Pancreas (tissue), 10 donors: ENCODE data around the gene KCNMA1. TPM values are rescaled to one million over a fixed set of nuclear protein-coding genes. Genes with fewer than 3 reads are reported as not detected.

ENCODE experiments used
- ATAC-seq, 4 donors: fragments of 200-7000 bp; cut with Tn5 transposase; one replicate each; pipeline versions ENCODE4 v1.8.0 to v1.9.1; 2020; ENCODE audit warnings: mild to moderate bottlenecking in 4 of 4, moderate library complexity in 4 of 4
- DNase-seq, 6 donors: peaks; one replicate each; pipeline ENCODE4 v3.0.0-alpha.2; 2020
- FAIRE-seq: peaks from 2 replicates; lab custom pipeline; 2012; peaks lifted over from hg19 to GRCh38; lab: Jason Lieb, UNC
- H3K27ac ChIP-seq, 4 donors: fragments of 200-600 bp; sonication (generic); 1 replicate in 3 of 4; 2 replicates in 1 of 4; pipeline versions ENCODE4 v1.5.0 to v1.8.0; 2020
- H3K27me3 ChIP-seq, 4 donors: fragments of 200-600 bp; one replicate each; pipeline ENCODE4 v1.8.0; 2021
- H3K36me3 ChIP-seq, 3 donors: fragments of 200-600 bp; sonication (generic) in 1 of 3; one replicate each; pipeline versions ENCODE4 v1.5.0 to v1.8.0; 2020 to 2021
- H3K4me1 ChIP-seq, 3 donors: fragments of 200-600 bp; one replicate each; pipeline ENCODE4 v1.8.0; 2021
- H3K4me3 ChIP-seq, 4 donors: fragments of 200-600 bp; sonication (generic) in 2 of 4; one replicate each; pipeline versions ENCODE4 v1.5.0 to v1.8.0; 2020 to 2021
- H3K9me3 ChIP-seq, 4 donors: fragments of 200-600 bp; one replicate each; pipeline ENCODE4 v1.8.0; 2021
- WGBS, 2 donors: extraction: QIAGEN DNeasy Blood & Tissue Kit; methylation state at CpG; one replicate each; pipeline ENCODE4 v1.1.7; 2013; 5-methylcytosine and 5-hydroxymethylcytosine counted together
- intact Hi-C, 3 donors: fragments of 100-400 bp; cut with DNase I; formaldehyde crosslinking; loops; one replicate each; pipeline versions ENCODE4 v1.11.1 to v1.14.2; 2022
- polyA plus RNA-seq, 2 donors: library from polyadenylated mRNA; stranded (reverse); fragments of 200-250 nt; gene quantifications; one replicate each; pipeline ENCODE4 v1.2.3, GENCODE V29; 2013
- total RNA-seq, 6 donors: library from RNA; stranded (reverse); fragmentation: NEBNext Ultra II Directional in 4 of 6; extraction: Animal tissue kit (Norgen Biotek cat#: 25700) in 4 of 6; gene quantifications; one replicate each; pipeline versions ENCODE4 v1.2.1 to v1.2.4, GENCODE V29; 2021 to 2023
- TF ChIP-seq, protein P1 (sequence below), 4 donors: fragments of 200-600 bp; sonication (generic) in 3 of 4; IDR thresholded peaks; one replicate each; pipeline versions ENCODE4 v1.5.0 to v1.8.0; 2021; ENCODE audit warnings: antibody characterized with exemption in 4 of 4
- donor health status: healthy with polysubstance abuse.
- donor health status: DM: no; HTN: no; CAD: no; lungs with moderate emphysema.
- donor health status: DM: no; HTN: no; CAD: no.
- donor health status: control.
- donor health status: control.
- donor health status: Bipolar disorder and iron deficiency.
- donor health status: DM: yes; HTN: yes; CAD: no.
- donor health status: DM: no; HTN: no; CAD: no.
- donor health status: DM: no; HTN: no; CAD: no.
- donor health status: DM: yes; HTN: yes; CAD: no.

The KCNMA1 gene
- total and polyA plus RNA-seq, 8 donors, result 3.5 to 19.4 (median 9.3) TPM

- intact Hi-C loops, result loop anchor here (5.0 to 10.0 kb wide), 3 partner anchors 392 to 472 kb away; no protein-coding TSS in a partner anchor
- Histone ChIP-seq H3K9me3 (no peaks in the 10 kb centered on the region), H3K27me3 (no peaks in the 10 kb centered on the region), H3K4me3 (no peak overlapping the region), H3K4me1 (no peaks in the 10 kb centered on the region), H3K27ac (no peak overlapping the region), H3K36me3 (no peaks in the 10 kb centered on the region)
- 58 to 59% methylated on average over 6 of the region's 6 CpGs for WGBS, 2 donors
- DNase-seq (no peak), ATAC-seq (peak in 2 of 4 donors; percentile 52 to 63), FAIRE-seq (no peak)
- TF ChIP-seq, protein P1, sequence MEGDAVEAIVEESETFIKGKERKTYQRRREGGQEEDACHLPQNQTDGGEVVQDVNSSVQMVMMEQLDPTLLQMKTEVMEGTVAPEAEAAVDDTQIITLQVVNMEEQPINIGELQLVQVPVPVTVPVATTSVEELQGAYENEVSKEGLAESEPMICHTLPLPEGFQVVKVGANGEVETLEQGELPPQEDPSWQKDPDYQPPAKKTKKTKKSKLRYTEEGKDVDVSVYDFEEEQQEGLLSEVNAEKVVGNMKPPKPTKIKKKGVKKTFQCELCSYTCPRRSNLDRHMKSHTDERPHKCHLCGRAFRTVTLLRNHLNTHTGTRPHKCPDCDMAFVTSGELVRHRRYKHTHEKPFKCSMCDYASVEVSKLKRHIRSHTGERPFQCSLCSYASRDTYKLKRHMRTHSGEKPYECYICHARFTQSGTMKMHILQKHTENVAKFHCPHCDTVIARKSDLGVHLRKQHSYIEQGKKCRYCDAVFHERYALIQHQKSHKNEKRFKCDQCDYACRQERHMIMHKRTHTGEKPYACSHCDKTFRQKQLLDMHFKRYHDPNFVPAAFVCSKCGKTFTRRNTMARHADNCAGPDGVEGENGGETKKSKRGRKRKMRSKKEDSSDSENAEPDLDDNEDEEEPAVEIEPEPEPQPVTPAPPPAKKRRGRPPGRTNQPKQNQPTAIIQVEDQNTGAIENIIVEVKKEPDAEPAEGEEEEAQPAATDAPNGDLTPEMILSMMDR (IDR thresholded peaks at IDR 0.05), result peak in 2 of 4 donors; percentile 9 to 24
These were observed 6.3 kb upstream of the KCNMA1 start for GRCh38 chr10:77643795-77644468.

DNA sequence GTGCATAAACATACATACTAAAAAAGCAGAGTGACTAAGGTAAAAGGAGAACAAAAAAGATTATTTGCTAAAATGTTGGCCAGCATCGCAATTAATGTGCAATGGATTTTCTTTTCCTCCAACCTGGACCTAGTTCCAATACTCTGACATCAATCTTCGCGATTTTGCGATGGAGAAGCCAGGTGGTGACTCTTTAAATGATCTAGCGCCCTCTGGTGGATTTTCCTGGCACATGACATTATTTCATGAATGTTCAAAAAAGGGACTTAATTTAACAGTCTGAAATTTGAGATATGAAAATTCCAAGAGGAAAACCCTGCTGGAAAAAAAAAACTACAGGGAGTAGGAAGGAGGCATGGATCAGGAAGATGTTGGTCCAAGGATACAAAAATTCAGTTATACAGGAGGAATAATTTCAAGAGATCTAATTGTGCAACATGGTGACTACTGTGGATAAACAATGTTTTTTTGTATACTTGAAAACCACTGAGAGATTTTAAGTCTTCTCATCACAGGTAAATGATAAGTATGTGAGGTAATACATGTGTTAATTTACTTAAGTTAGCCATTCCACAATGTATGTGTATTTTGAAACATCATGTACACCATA is 4.3 kb upstream of the KCNMA1 start:
- H3K27me3 ChIP-seq, result no peaks in the 10 kb centered on the region
- ATAC-seq, result peak; percentile 53 to 69 (median 64)
- H3K4me1 ChIP-seq, result no peaks in the 10 kb centered on the region
- peak in 4 of 6 donors; percentile 43 to 75 (median 62) for DNase-seq
- TF ChIP-seq, protein P1 (IDR thresholded peaks at IDR 0.05), result peak; percentile 52 to 78 (median 68)
- H3K36me3 ChIP-seq, result no peaks in the 10 kb centered on the region
- H3K4me3 ChIP-seq, result no peak overlapping the region
- H3K9me3 ChIP-seq, result no peaks in the 10 kb centered on the region
- WGBS, 2 donors, result 0% methylated on average over 5 of the region's 5 CpGs
- peak; percentile 97 for FAIRE-seq
- intact Hi-C loops, result loop anchor here (5.0 to 10.0 kb wide), 3 partner anchors 390 to 470 kb away; no protein-coding TSS in a partner anchor
- no peak overlapping the region for H3K27ac ChIP-seq

- Histone ChIP-seq H3K27ac (no peak overlapping the region), H3K9me3 (no peaks in the 10 kb centered on the region), H3K36me3 (no peaks in the 10 kb centered on the region), H3K4me3 (no peak overlapping the region), H3K4me1 (no peaks in the 10 kb centered on the region), H3K27me3 (no peaks in the 10 kb centered on the region)
- ATAC-seq (no peak), DNase-seq (no peak), FAIRE-seq (no peak)
- intact Hi-C loops, result loop anchor here (5.0 to 10.0 kb wide), 3 partner anchors 389 to 469 kb away; no protein-coding TSS in a partner anchor
- TF ChIP-seq, protein P1 (IDR thresholded peaks at IDR 0.05), result no peak
- 26 to 33% methylated on average over 1 of the region's 1 CpG for WGBS, 2 donors
These were observed 3.7 kb upstream of the KCNMA1 start for GRCh38 chr10:77641344-77641743.

- FAIRE-seq (no peak), DNase-seq (no peak), ATAC-seq (no peak)
- Histone ChIP-seq H3K4me3 (no peak overlapping the region), H3K4me1 (no peaks in the 10 kb centered on the region), H3K27ac (no peak overlapping the region), H3K27me3 (no peaks in the 10 kb centered on the region), H3K36me3 (no peaks in the 10 kb centered on the region), H3K9me3 (no peaks in the 10 kb centered on the region)
- TF ChIP-seq, protein P1 (IDR thresholded peaks at IDR 0.05), result no peak
- intact Hi-C loops, result loop anchor here (5.0 to 10.0 kb wide), 3 partner anchors 388 to 468 kb away; no protein-coding TSS in a partner anchor
- WGBS, 2 donors, result 60 to 75% methylated on average over 3 of the region's 3 CpGs
These were observed 2.6 kb upstream of the KCNMA1 start for GRCh38 chr10:77640167-77640566.
